NCI-H748 treated with DMSO at 0.1 percent for 48 hours (cell line): ENCODE results near the gene CYBC1.
A peak's percentile ranks its signal among the peaks of the same experiment; 100 is the strongest.
"Not testable (repeated sequence)": the region's sequence is repeated elsewhere in the genome, so short reads cannot be mapped to it uniquely, and the experiment has no call there.

Source experiments
- DNase-seq: peaks from one replicate; lab custom pipeline; 2025; lab: John Stamatoyannopoulos, UW

CYBC1 gene

DNA sequence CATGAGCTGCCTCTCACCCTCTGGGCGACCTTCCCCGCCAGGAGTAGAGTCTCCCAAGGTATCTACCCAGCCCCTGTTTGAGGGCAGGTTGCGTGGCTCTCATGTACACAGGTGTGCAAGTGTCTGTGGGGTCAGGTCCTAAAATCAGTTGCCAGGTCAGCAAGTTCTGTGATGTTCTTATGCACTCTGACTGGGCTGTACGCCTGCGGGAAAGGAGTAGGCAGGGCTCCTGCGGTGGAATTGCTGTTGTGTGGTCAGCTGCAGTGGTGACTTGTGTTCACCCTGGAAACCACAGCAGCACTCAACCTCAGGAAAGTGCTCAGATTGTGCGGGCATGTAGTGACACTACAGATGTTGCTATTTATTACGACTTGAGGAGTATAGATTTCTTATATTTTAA lies 27.4 kb upstream of the CYBC1 start:
- DNase-seq, result no peak

- no peak for DNase-seq
These were observed 24.9 kb upstream of the CYBC1 start for GRCh38 chr17:82475458-82475857.

DNA sequence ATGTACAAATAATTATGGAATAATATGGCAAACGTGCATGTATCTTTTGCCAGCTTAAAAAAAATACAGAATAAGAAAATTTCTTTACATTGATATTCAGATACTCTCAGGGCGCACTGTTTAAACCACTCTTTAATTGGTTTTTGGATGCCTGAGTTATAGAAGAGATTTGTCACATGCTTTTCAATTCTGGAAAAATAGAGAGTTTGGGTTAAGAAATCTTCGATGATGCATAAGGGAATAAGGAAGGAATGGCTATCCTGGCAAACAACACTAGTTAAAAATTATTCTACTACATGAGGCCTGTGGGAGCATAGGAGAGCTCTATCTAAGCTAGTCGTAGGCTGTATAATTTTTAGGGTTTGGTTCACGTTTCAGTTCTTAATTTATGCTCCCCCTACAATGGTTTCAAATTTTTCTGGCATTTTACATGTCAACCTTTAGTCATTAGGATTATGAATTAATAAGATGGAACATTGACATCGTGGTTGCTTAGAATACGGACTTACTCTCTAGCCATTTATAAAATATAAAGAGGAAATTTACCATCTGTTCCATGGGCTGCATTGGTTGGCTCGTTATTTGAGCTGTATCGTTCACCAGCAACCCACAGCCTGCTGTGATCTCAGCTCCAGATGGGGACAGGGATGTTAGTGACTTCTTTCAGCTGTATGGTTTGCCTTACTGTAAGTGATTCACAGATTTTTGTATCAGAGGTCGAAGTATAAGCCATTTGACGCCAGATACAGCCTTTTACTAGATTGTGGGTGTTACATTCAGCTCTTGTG lies 23.9 kb upstream of the CYBC1 start:
- no peak for DNase-seq

DNA sequence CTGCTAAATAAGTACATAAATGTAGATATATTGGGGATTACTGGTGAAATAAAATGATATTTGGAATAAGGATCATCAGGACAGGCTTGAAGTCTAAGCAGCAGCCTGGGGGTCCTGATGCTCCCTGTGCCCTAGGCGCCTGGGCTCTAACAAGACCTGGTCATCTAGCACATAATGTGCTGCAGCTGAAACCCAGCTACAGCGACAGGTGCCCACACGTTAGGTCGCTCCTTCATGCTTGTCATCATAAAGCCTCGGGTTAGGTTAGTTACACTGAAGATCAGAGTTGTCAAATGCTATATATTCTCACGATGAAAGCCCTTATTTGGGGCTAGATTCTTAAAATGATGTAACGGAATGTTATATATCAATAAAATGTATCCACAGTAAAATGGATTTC lies 19.5 kb upstream of the CYBC1 start:
- DNase-seq, result no peak

DNA sequence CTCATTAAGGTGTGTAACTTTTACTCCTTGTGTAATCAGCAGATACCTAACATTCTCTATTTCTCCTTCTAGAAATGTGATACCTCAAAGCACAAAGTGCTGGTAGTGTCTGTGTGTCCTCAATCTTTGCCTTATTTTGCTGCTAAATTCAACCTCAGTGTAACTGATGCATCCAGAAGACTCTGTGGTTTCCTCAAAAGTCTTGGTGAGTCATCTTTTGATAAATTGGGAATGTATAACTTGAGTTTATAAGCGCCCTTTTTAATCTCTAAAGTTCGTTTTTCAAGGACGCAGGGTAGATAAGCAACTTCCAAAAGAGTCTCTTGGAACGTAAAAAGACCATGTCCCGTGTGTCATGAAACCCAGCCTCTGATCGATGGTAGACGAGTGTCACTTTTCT lies 18.1 kb upstream of the CYBC1 start:
- DNase-seq, result no peak

DNA sequence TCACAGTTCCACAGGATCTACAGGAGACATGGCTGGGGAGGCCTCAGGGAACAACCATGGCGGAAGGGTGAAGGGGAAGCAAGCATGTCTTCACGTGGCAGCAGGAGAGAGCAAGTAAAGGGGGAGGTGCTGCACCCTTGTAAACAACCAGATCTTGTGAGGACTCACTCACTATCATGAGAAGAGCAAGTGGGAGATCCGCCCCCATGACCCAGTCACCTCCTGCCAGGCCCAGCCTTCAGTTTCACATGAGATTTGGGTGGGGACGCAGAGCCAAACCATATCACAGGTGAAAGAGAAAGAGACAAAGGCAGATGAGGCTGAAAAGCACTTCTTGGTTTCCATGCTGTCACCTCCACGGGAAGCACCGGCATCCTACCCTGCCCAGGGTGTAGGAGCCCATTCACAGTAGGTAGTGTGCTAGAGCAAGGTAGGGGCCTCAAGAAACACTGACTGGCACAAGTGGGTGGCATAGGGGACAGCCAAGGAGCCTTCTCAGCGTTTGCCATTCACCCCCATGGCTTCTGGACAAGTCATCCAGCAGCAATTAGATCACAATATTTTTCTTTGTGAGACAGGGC lies 14.6 kb upstream of the CYBC1 start:
- DNase-seq, result no peak

- DNase-seq, result no peak
These were observed 14.0 kb upstream of the CYBC1 start for GRCh38 chr17:82464567-82464929.

- DNase-seq, result no peak
These were observed 13.5 kb upstream of the CYBC1 start for GRCh38 chr17:82463925-82464566.

DNA sequence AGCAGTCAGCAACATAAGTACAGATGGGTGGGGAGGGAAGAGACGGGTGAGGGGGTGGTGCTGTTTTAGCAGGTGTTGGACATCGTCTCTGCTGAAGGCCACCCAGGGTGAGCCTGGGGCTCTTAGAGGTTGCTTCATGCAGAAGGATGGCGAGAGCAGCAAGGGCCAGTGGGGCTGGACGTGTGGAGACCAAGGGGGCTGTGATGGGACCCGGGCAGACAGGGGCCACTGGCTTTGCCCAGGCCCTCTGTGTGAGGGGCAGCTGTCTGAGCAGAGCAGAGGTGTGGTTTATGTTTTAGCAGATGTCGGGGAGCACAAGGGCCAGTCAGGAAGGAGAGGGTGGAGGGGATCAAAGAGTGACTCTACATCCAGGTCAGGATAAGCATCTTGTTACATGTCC lies 12.8 kb upstream of the CYBC1 start:
- DNase-seq, result no peak

GRCh38 chr17:82461827-82462524 lies 11.4 kb upstream of the CYBC1 start:
- DNase-seq, result no peak

GRCh38 chr17:82459936-82460335 lies 9.4 kb upstream of the CYBC1 start:
- not testable (repeated sequence) for DNase-seq

- DNase-seq, result no peak
These were observed 8.4 kb upstream of the CYBC1 start for GRCh38 chr17:82458885-82459424.

GRCh38 chr17:82458179-82458884 lies 7.8 kb upstream of the CYBC1 start, which contains the start of gene NARF:
NARF (plus strand) TSS chr17:82458741; CDS start chr17:82458804, 63 bp downstream.
- DNase-seq, result peak; percentile 98

DNA sequence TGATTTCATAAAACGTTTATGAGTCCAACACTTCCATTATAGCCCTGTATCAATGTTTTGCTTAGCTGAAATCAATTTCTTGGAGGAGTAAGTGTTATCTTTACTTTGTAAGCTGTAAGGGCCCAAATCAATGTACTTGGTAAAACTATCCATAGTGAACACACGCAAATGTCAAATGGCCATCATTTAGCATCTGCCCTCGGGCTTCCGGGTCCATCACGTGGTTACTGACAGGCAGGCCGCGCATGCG lies 7.3 kb upstream of the CYBC1 start:
- peak; percentile 74 for DNase-seq

- no peak for DNase-seq
These were observed 6.7 kb upstream of the CYBC1 start for GRCh38 chr17:82457073-82457928.

- DNase-seq, result not testable (repeated sequence)
These were observed 3.2 kb upstream of the CYBC1 start for GRCh38 chr17:82453706-82454105.

GRCh38 chr17:82453151-82453550 lies 2.6 kb upstream of the CYBC1 start:
- not testable (repeated sequence) for DNase-seq

- DNase-seq, result no peak
These were observed 1.6 kb upstream of the CYBC1 start for GRCh38 chr17:82452162-82452561.

DNA sequence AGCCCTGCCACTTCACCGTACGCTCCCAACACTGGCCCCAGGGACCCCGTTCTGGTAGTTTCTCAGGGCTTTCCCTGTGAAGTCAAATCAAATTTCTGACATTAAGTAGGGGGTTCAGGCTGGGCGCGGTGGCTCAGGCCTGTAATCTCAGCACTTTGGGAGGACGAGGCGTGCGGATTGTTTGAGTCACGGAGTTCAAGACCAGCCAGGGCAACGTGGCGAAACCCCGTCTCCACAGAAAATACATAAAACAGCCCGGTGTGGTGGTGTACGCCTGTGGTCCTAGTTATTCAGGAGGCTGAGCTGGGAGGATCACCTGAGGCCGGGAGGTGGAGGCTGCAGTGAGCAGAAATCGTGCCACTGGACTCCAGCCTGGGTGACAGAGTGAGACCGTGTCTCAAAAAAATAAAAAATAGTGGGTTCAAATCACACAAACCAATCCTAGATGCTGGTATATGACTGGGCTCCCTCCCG lies 632 bp downstream of the CYBC1 start:
- DNase-seq, result no peak

- no peak for DNase-seq
These were observed 1.2 kb downstream of the CYBC1 start for GRCh38 chr17:82449131-82449882.
